IMR-90 (cell line): Measurements from ENCODE around the gene ABCF3. TPM values are rescaled to one million over a fixed set of nuclear protein-coding genes. Genes with fewer than 3 reads are reported as not detected.

Experiments used
- ATAC-seq: fragments of 200-7000 bp; cut with Tn5 transposase; 2 replicates; pipeline ENCODE4 v1.9.1; 2020; ENCODE audit warnings: low read depth, mild to moderate bottlenecking, moderate library complexity
- BruUV-seq: library from RNA; stranded (reverse); fragments of 400-500 nt; replicated peaks from 2 replicates; lab custom pipeline; 2021; lab: Mats Ljungman, UMichigan
- CTCF ChIA-PET: fragments of 300-600 bp; formaldehyde crosslinking; extraction: SDS; loops from one replicate; lab custom pipeline; 2021; ENCODE audit warnings: antibody characterized with exemption; lab: Yijun Ruan, JAX
- POLR2A ChIA-PET: fragments of 300-600 bp; sonication (Branson Sonifier 250); formaldehyde crosslinking; loops from one replicate; lab custom pipeline; 2022; ENCODE audit warnings: antibody characterized with exemption; ENCODE audit not compliant: unreplicated experiment; lab: Charles Lee
- DNase-seq: peaks from one replicate; pipeline ENCODE4 v3.0.0; 2013
- H2AFZ ChIP-seq: replicated peaks from 2 replicates; pipeline ENCODE3; 2013; ENCODE audit warnings: low read length, mild to moderate bottlenecking; ENCODE audit not compliant: poor library complexity
- H2AK5ac ChIP-seq: 2 replicates; pipeline ENCODE4 v1.6.1; 2013; ENCODE audit warnings: low read depth, low read length, inconsistent platforms
- H2AK9ac ChIP-seq: replicated peaks from 2 replicates; pipeline ENCODE3; 2013; ENCODE audit warnings: mild to moderate bottlenecking, low read depth, low read length, moderate library complexity; ENCODE audit not compliant: poor library complexity
- H2BK120ac ChIP-seq: 2 replicates; pipeline ENCODE4 v1.6.1; 2013; ENCODE audit warnings: low read depth, low read length, inconsistent platforms
- H2BK15ac ChIP-seq: 3 replicates; pipeline ENCODE4 v1.6.1; 2013; ENCODE audit warnings: low read depth, low read length, inconsistent platforms
- H2BK20ac ChIP-seq: 2 replicates; pipeline ENCODE4 v1.6.1; 2013; ENCODE audit warnings: low read depth, mild to moderate bottlenecking, inconsistent platforms, low read length, moderate library complexity
- H2BK5ac ChIP-seq: 2 replicates; pipeline ENCODE4 v1.6.1; 2013; ENCODE audit warnings: mild to moderate bottlenecking, low read depth, low read length, inconsistent platforms; ENCODE audit not compliant: poor library complexity, severe bottlenecking
- H3K14ac ChIP-seq: replicated peaks from 2 replicates; pipeline ENCODE4 v1.6.1; 2013; ENCODE audit warnings: low read depth, low read length, inconsistent platforms
- H3K18ac ChIP-seq: 2 replicates; pipeline ENCODE4 v1.6.1; 2013; ENCODE audit warnings: low read depth, low read length, control low read depth
- H3K23ac ChIP-seq: 2 replicates; pipeline ENCODE4 v1.6.1; 2013; ENCODE audit warnings: low read depth, low read length, inconsistent platforms
- H3K27ac ChIP-seq: 2 replicates; pipeline ENCODE4 v1.5.1; 2013; ENCODE audit warnings: mild to moderate bottlenecking, control low read depth, low read length; ENCODE audit not compliant: insufficient read depth
- H3K27me3 ChIP-seq: 2 replicates; pipeline ENCODE4 v1.6.1; 2013; ENCODE audit warnings: low read length; ENCODE audit not compliant: control insufficient read depth, insufficient read depth
- H3K36me3 ChIP-seq: 2 replicates; pipeline ENCODE4 v1.6.1; 2013; ENCODE audit warnings: low read length, mixed read lengths; ENCODE audit not compliant: control insufficient read depth, insufficient read depth
- H3K4ac ChIP-seq: 2 replicates; pipeline ENCODE4 v1.6.1; 2013; ENCODE audit warnings: low read depth, low read length, inconsistent platforms
- H3K4me1 ChIP-seq: 2 replicates; pipeline ENCODE4 v1.6.1; 2013; ENCODE audit warnings: low read length, mixed read lengths; ENCODE audit not compliant: control insufficient read depth, insufficient read depth
- H3K4me2 ChIP-seq: 2 replicates; pipeline ENCODE4 v1.6.1; 2013; ENCODE audit warnings: low read depth, mild to moderate bottlenecking, control low read depth, low read length, moderate library complexity
- H3K4me3 ChIP-seq: 2 replicates; pipeline ENCODE4 v1.5.1; 2013; ENCODE audit warnings: low read depth, mild to moderate bottlenecking, control low read depth, low read length, moderate library complexity; ENCODE audit not compliant: insufficient read depth
- H3K56ac ChIP-seq: 2 replicates; pipeline ENCODE4 v1.6.1; 2013; ENCODE audit warnings: low read length, inconsistent platforms; ENCODE audit not compliant: insufficient read depth; ENCODE audit errors: extremely low read depth
- H3K79me1 ChIP-seq, 2 experiments: 2 replicates each; pipeline ENCODE4 v1.6.1; 2013; ENCODE audit warnings: low read length in 2 of 2, inconsistent platforms in 1 of 2, low read depth in 1 of 2
- H3K9ac ChIP-seq: 2 replicates; pipeline ENCODE4 v1.6.1; 2013; ENCODE audit warnings: low read depth, low read length, control low read depth
- H3K9me1 ChIP-seq: 2 replicates; pipeline ENCODE4 v1.6.1; 2013; ENCODE audit warnings: low read length, inconsistent platforms; ENCODE audit not compliant: insufficient read depth
- H3K9me3 ChIP-seq: 2 replicates; pipeline ENCODE4 v1.6.1; 2013; ENCODE audit warnings: low read length; ENCODE audit not compliant: control insufficient read depth, insufficient read depth
- H4K20me1 ChIP-seq: 2 replicates; pipeline ENCODE4 v1.6.1; 2013; ENCODE audit warnings: low read length, inconsistent platforms; ENCODE audit not compliant: insufficient read depth
- H4K5ac ChIP-seq: 2 replicates; pipeline ENCODE4 v1.6.1; 2013; ENCODE audit warnings: mild to moderate bottlenecking, low read depth, low read length, control low read depth
- H4K8ac ChIP-seq, 2 experiments: 2 replicates each; pipeline ENCODE4 v1.6.1; 2013; ENCODE audit warnings: low read depth in 2 of 2, low read length in 2 of 2, control low read depth in 1 of 2, inconsistent platforms in 1 of 2
- H4K91ac ChIP-seq: 2 replicates; pipeline ENCODE4 v1.6.1; 2013; ENCODE audit warnings: low read depth, low read length, inconsistent platforms; ENCODE audit not compliant: insufficient read depth
- CEBPB ChIP-seq: IDR thresholded peaks from 2 replicates; pipeline ENCODE4 v1.6.1; 2012; ENCODE audit warnings: low read depth, low read length, improper control_type of control experiment
- CTCF ChIP-seq: conservative IDR thresholded peaks from 2 replicates; pipeline ENCODE4 v1.5.1; 2012; ENCODE audit warnings: mild to moderate bottlenecking, low read depth, low read length, improper control_type of control experiment
- MAZ ChIP-seq: IDR thresholded peaks from 2 replicates; pipeline ENCODE4 v1.6.1; 2012; ENCODE audit warnings: low read depth, mild to moderate bottlenecking, low read length, improper control_type of control experiment, moderate library complexity, borderline replicate concordance
- NFE2L2 ChIP-seq: fragments of 150-350 bp; IDR thresholded peaks from 2 replicates; pipeline ENCODE4 v1.6.1; 2016; ENCODE audit warnings: low read depth, mild to moderate bottlenecking, low read length
- POLR2A ChIP-seq: IDR thresholded peaks from 2 replicates; pipeline ENCODE4 v1.6.1; 2012; ENCODE audit warnings: mild to moderate bottlenecking, low read depth, low read length
- WGBS, 2 experiments: methylation state at CpG; one replicate each; pipeline versions ENCODE4 v1.1.5 to v1.1.7; 2013; ENCODE audit warnings: missing lambda C conversion rate in 2 of 2; ENCODE audit not compliant: insufficient read length in 1 of 2; ENCODE audit errors: extremely low coverage in 2 of 2; 5-methylcytosine and 5-hydroxymethylcytosine counted together
- dilution Hi-C: fragments of 300-500 bp; cut with HindIII; formaldehyde crosslinking; loops from one replicate; pipeline ENCODE4 v1.14.3; 2018; ENCODE audit warnings: low sequenced_read_pairs; ENCODE audit not compliant: unreplicated experiment
- in situ Hi-C: fragments of 300-500 bp; cut with MboI; formaldehyde crosslinking; loops from 3 replicates; pipeline ENCODE4 v1.14.3; 2019; ENCODE audit warnings: low sequenced_read_pairs, inconsistent platforms, mixed read lengths
- intact Hi-C: fragments of 100-400 bp; cut with micrococcal nuclease; formaldehyde crosslinking; loops from 2 replicates; pipeline ENCODE4 v1.10.0; 2022
- polyA plus RNA-seq, 3 experiments: library from polyadenylated mRNA; depleted of rRNA; stranded (reverse); fragments of >200 nt; gene quantifications; 2 replicates each; pipeline ENCODE4 v1.2.3, GENCODE V29; 2012; ENCODE audit warnings: low replicate concordance in 1 of 3
- total RNA-seq: library from RNA; depleted of rRNA; stranded (reverse); fragments of >200 nt; gene quantifications from 2 replicates; pipeline ENCODE4 v1.2.3, GENCODE V29; 2012

The ABCF3 gene
- total and polyA plus RNA-seq, 2 of the 4 experiments (the other 2 are of a cell fraction), result 36.9 to 59.2 TPM

DNA sequence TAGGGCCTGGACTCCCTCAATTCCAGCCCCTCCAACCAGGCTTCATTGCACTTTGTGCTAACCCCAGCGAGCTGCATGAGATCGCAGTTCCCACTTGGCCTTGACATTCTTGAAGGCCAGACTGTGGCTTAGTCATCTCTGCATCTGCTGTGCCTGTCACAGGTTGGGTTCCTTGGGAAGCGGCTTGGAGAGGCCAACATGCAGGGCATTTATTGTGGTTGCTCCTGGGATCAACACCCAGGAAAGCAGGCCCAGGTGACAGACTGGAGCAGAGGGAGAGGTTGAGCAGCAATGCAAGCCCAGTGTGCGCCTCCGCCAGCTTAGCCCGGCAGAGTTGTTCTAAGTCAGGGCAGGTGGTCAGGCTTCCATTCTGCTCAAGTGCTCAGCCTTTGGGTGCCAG, 10.5 kb downstream of the ABCF3 start:
- ATAC-seq (no peak), DNase-seq (no peak)
- H3K23ac ChIP-seq, result no peak overlapping the region
- H2BK20ac ChIP-seq, result no peak overlapping the region
- no peak overlapping the region for H2AK9ac ChIP-seq
- no peak overlapping the region for H2AFZ ChIP-seq
- H3K9ac ChIP-seq, result no peak overlapping the region
- no peak overlapping the region for H3K4ac ChIP-seq
- peaks cover 32% of the 10 kb centered on the region for H3K36me3 ChIP-seq
- dilution Hi-C loops, result no loop called here
- WGBS, 2 experiments, result 86% methylated on average over 3 of the region's 6 CpGs; no CpG with 5 or more reads in 1 of the 2 experiments
- no peak overlapping the region for H2BK5ac ChIP-seq
- H2AK5ac ChIP-seq, result no peak overlapping the region
- no peak overlapping the region for H4K8ac ChIP-seq
- no peak overlapping the region for H3K4me2 ChIP-seq
- H4K20me1 ChIP-seq, result no peaks in the 10 kb centered on the region
- no peak for TF ChIP-seq CEBPB
- no peak for TF ChIP-seq NFE2L2
- TF ChIP-seq CTCF, result no peak
- no peak for TF ChIP-seq MAZ
- no peak for TF ChIP-seq POLR2A
- H2BK120ac ChIP-seq, result no peak overlapping the region
- H4K91ac ChIP-seq, result no peak overlapping the region
- no peak overlapping the region for H3K56ac ChIP-seq
- peaks cover 0 to 3% of the 10 kb centered on the region in 2 experiments; a peak in 2 of 4 replicates for H3K79me1 ChIP-seq
- no peak overlapping the region for H3K18ac ChIP-seq
- peaks cover 3% of the 10 kb centered on the region; the same call in 1 of the 2 replicates for H3K9me1 ChIP-seq
- no peaks in the 10 kb centered on the region for H3K4me1 ChIP-seq
- intact Hi-C loops, result no loop called here
- ChIA-PET CTCF (interaction anchor here (1.2 kb wide), 1 partner anchor 294 kb away, joined by 3 read pairs; no protein-coding TSS in a partner anchor), POLR2A (no interaction called here)
- no TSS peak for BruUV-seq
- no peak overlapping the region for H4K5ac ChIP-seq
- no peaks in the 10 kb centered on the region for H3K27me3 ChIP-seq
- H3K27ac ChIP-seq, result no peak overlapping the region
- H3K14ac ChIP-seq, result no peak overlapping the region
- no peak overlapping the region for H2BK15ac ChIP-seq
- no peaks in the 10 kb centered on the region for H3K9me3 ChIP-seq
- H3K4me3 ChIP-seq, result no peak overlapping the region
- in situ Hi-C loops, result no loop called here
